CD4-positive, alpha-beta memory T cell (primary cell): Measurements from ENCODE around the gene SPEM2. TPM values are rescaled to one million over a fixed set of nuclear protein-coding genes. Genes with fewer than 3 reads are reported as not detected.

ENCODE experiments used
- CTCF ChIA-PET: fragments of 350-600 bp; sonication (Branson Sonifier 250); formaldehyde crosslinking; loops from one replicate; lab custom pipeline; 2021; ENCODE audit warnings: inconsistent platforms; ENCODE audit not compliant: partially characterized antibody; lab: Charles Lee
- POLR2A ChIA-PET: fragments of 350-600 bp; sonication (Branson Sonifier 250); formaldehyde crosslinking; loops from one replicate; lab custom pipeline; 2021; ENCODE audit not compliant: partially characterized antibody; lab: Charles Lee
- DNase-seq, 5 donors: peaks; one replicate each; pipeline versions ENCODE4 v3.0.0 to v3.0.0-alpha.2; 2020 to 2022; ENCODE audit warnings: mixed read lengths in 1 of 5
- H3K27ac ChIP-seq: one replicate; pipeline ENCODE4 v1.7.0; 2013; ENCODE audit warnings: low read depth, low read length
- H3K27me3 ChIP-seq: 2 replicates; pipeline ENCODE4 v1.7.0; 2013; ENCODE audit warnings: mild to moderate bottlenecking, low read length, moderate library complexity; ENCODE audit not compliant: insufficient read depth
- H3K36me3 ChIP-seq: 2 replicates; pipeline ENCODE4 v1.7.0; 2013; ENCODE audit warnings: mild to moderate bottlenecking, low read length, moderate library complexity; ENCODE audit not compliant: insufficient read depth
- H3K4me1 ChIP-seq: 2 replicates; pipeline ENCODE4 v1.7.0; 2013; ENCODE audit warnings: mild to moderate bottlenecking, low read length, moderate library complexity; ENCODE audit not compliant: insufficient read depth
- H3K4me3 ChIP-seq, 2 donors: one replicate each; pipeline ENCODE4 v1.7.0; 2013; ENCODE audit warnings: low read length in 2 of 2, mild to moderate bottlenecking in 1 of 2
- H3K9me3 ChIP-seq, 2 donors: one replicate each; pipeline ENCODE4 v1.7.0; 2013; ENCODE audit warnings: low read length in 2 of 2, control low read depth in 1 of 2; ENCODE audit not compliant: control insufficient read depth in 1 of 2
- H3K27ac Mint-ChIP-seq, 7 donors: one replicate each; pipeline ENCODE4 v1.8.0; 2020 to 2021; ENCODE audit warnings: mixed read lengths in 7 of 7, mild to moderate bottlenecking in 6 of 7, inconsistent platforms in 3 of 7, moderate library complexity in 3 of 7
- H3K27me3 Mint-ChIP-seq, 2 donors: one replicate each; pipeline ENCODE4 v1.8.0; 2020 to 2021; ENCODE audit warnings: mixed read lengths in 2 of 2
- H3K36me3 Mint-ChIP-seq, 2 donors: one replicate each; pipeline ENCODE4 v1.8.0; 2020 to 2021; ENCODE audit warnings: mixed read lengths in 2 of 2, inconsistent platforms in 1 of 2, mild to moderate bottlenecking in 1 of 2
- H3K4me1 Mint-ChIP-seq, 4 donors: one replicate each; pipeline ENCODE4 v1.8.0; 2020 to 2021; ENCODE audit warnings: mixed read lengths in 4 of 4, mild to moderate bottlenecking in 1 of 4
- H3K4me3 Mint-ChIP-seq, 8 donors: one replicate each; pipeline ENCODE4 v1.8.0; 2020 to 2021; ENCODE audit warnings: mixed read lengths in 8 of 8, mild to moderate bottlenecking in 7 of 8, moderate library complexity in 6 of 8, inconsistent platforms in 3 of 8
- H3K9me3 Mint-ChIP-seq, 8 donors: one replicate each; pipeline ENCODE4 v1.8.0; 2020 to 2021; ENCODE audit warnings: mixed read lengths in 8 of 8, mild to moderate bottlenecking in 5 of 8, inconsistent platforms in 3 of 8, moderate library complexity in 1 of 8
- intact Hi-C: fragments of 100-400 bp; cut with micrococcal nuclease; formaldehyde crosslinking; loops from one replicate; pipeline ENCODE4 v1.15.1; 2023
- polyA plus RNA-seq, 2 donors: library from polyadenylated mRNA; unstranded; fragments of 300-500 nt; fragmentation: Illumina TruSeq; gene quantifications; one replicate each; pipeline ENCODE4 v1.2.3, GENCODE V29; 2021
- total RNA-seq, 2 experiments: library from RNA; stranded (reverse); gene quantifications; one replicate each; pipeline ENCODE4 v1.2.3, GENCODE V29; 2021

Gene SPEM2
- total and polyA plus RNA-seq, 4 experiments from 2014 or later: not detected

GRCh38 chr17:7439462-7440112 lies 14.2 kb downstream of the SPEM2 start, which contains the start of gene FGF11:
Gene FGF11 (plus strand): TSS chr17:7439512. CDS start chr17:7439621, 109 bp downstream.
- Histone ChIP-seq H3K9me3 (no peaks in the 10 kb centered on the region), H3K27me3 (peaks cover 35% of the 10 kb centered on the region), H3K27ac (no peak within 1 kb of the TSS), H3K36me3 (no peaks in the 10 kb centered on the region), H3K4me3 (peak within 1 kb of the TSS in 1 of 2 donors; percentile 41), H3K4me1 (peaks cover 47% of the 10 kb centered on the region)
- peaks cover 5 to 9% of the 10 kb centered on the region in 2 donors for H3K36me3 Mint-ChIP-seq
- ChIA-PET CTCF (interaction anchor here (0.7 to 5.4 kb wide), 4 partner anchors 14 to 121 kb away, joined by 3 to 88 read pairs (median 8); partner anchors contain the start of genes KCTD11 and TMEM95), POLR2A (interaction anchor here (0.8 to 9.3 kb wide), 7 partner anchors 16 to 150 kb away, joined by 3 to 176 read pairs (median 4); partner anchors contain the start of genes ACAP1, MPDU1, POLR2A and SLC35G6)
- peak in 1 of 5 donors; percentile 33 for DNase-seq
- H3K27ac Mint-ChIP-seq: peak within 1 kb of the TSS in 6 of 7 donors; percentile 36 to 98 (median 69)
- H3K27me3 Mint-ChIP-seq: peaks cover 27 to 39% of the 10 kb centered on the region in 2 donors
- intact Hi-C loops: no loop called here
- peak within 1 kb of the TSS; percentile 57 to 91 (median 74) for H3K4me3 Mint-ChIP-seq
- no peaks in the 10 kb centered on the region for H3K9me3 Mint-ChIP-seq
- peaks cover 25 to 56% (median 38%) of the 10 kb centered on the region in 4 donors for H3K4me1 Mint-ChIP-seq

- H3K36me3 ChIP-seq: no peaks in the 10 kb centered on the region
- H3K9me3 Mint-ChIP-seq: no peaks in the 10 kb centered on the region
- H3K27me3 ChIP-seq: peaks cover 38% of the 10 kb centered on the region
- H3K27me3 Mint-ChIP-seq: peaks cover 27 to 43% of the 10 kb centered on the region in 2 donors
- peak overlapping the region; percentile 48 to 91 (median 72) for H3K4me3 Mint-ChIP-seq
- H3K4me3 ChIP-seq: peak overlapping the region in 1 of 2 donors; percentile 41
- CTCF ChIA-PET: interaction anchor here (0.7 to 5.4 kb wide), 6 partner anchors 14 to 121 kb away, joined by 3 to 88 read pairs (median 6); partner anchors contain the start of genes KCTD11, SENP3 and TMEM95
- H3K27ac Mint-ChIP-seq: peak overlapping the region in 4 of 7 donors; percentile 13 to 81 (median 58)
- H3K4me1 Mint-ChIP-seq: peaks cover 23 to 56% (median 36%) of the 10 kb centered on the region in 4 donors
- peaks cover 5 to 7% of the 10 kb centered on the region in 2 donors for H3K36me3 Mint-ChIP-seq
- POLR2A ChIA-PET: interaction anchor here (0.8 to 9.3 kb wide), 8 partner anchors 16 to 149 kb away, joined by 3 to 176 read pairs (median 6); partner anchors contain the start of genes ACAP1, MPDU1, POLR2A and SENP3
- H3K9me3 ChIP-seq: no peaks in the 10 kb centered on the region
- no peak overlapping the region for H3K27ac ChIP-seq
- intact Hi-C loops: no loop called here
- DNase-seq: peak in 4 of 5 donors; percentile 19 to 54 (median 24)
- peaks cover 51% of the 10 kb centered on the region for H3K4me1 ChIP-seq
Observed at GRCh38 chr17:7440113-7440833, 14.9 kb downstream of the SPEM2 start.

- intact Hi-C loops: no loop called here
- H3K9me3 ChIP-seq: no peaks in the 10 kb centered on the region
- H3K36me3 ChIP-seq: no peaks in the 10 kb centered on the region
- peak in 1 of 5 donors; percentile 43 for DNase-seq
- H3K36me3 Mint-ChIP-seq: peaks cover 4 to 5% of the 10 kb centered on the region in 2 donors
- peak overlapping the region in 1 of 8 donors; percentile 75 for H3K4me3 Mint-ChIP-seq
- ChIA-PET CTCF (interaction anchor here (0.8 to 2.9 kb wide), 6 partner anchors 13 to 120 kb away, joined by 3 to 11 read pairs (median 4); partner anchors contain the start of genes NEURL4 and SENP3), POLR2A (interaction anchor here (0.8 to 9.3 kb wide), 6 partner anchors 15 to 120 kb away, joined by 3 to 176 read pairs (median 48); partner anchors contain the start of genes ACAP1, POLR2A, SENP3 and SLC35G6)
- no peak overlapping the region for H3K27ac Mint-ChIP-seq
- peaks cover 55% of the 10 kb centered on the region for H3K4me1 ChIP-seq
- no peak overlapping the region for H3K27ac ChIP-seq
- no peak overlapping the region for H3K4me3 ChIP-seq
- H3K27me3 ChIP-seq: peaks cover 44% of the 10 kb centered on the region
- no peaks in the 10 kb centered on the region for H3K9me3 Mint-ChIP-seq
- peaks cover 25 to 56% (median 40%) of the 10 kb centered on the region in 4 donors for H3K4me1 Mint-ChIP-seq
- H3K27me3 Mint-ChIP-seq: peaks cover 33 to 49% of the 10 kb centered on the region in 2 donors
Observed at GRCh38 chr17:7440834-7441195, 15.4 kb downstream of the SPEM2 start.

- H3K36me3 ChIP-seq: no peaks in the 10 kb centered on the region
- peaks cover 35 to 51% of the 10 kb centered on the region in 2 donors for H3K27me3 Mint-ChIP-seq
- no peak overlapping the region for H3K4me3 ChIP-seq
- peak overlapping the region in 1 of 7 donors; percentile 30 for H3K27ac Mint-ChIP-seq
- peaks cover 26 to 56% (median 40%) of the 10 kb centered on the region in 4 donors for H3K4me1 Mint-ChIP-seq
- no peaks in the 10 kb centered on the region for H3K9me3 ChIP-seq
- intact Hi-C loops: no loop called here
- peaks cover 55% of the 10 kb centered on the region for H3K4me1 ChIP-seq
- peaks cover 48% of the 10 kb centered on the region for H3K27me3 ChIP-seq
- peak overlapping the region in 1 of 8 donors; percentile 52 for H3K4me3 Mint-ChIP-seq
- peak in 1 of 5 donors; percentile 7 for DNase-seq
- no peaks in the 10 kb centered on the region for H3K9me3 Mint-ChIP-seq
- ChIA-PET POLR2A (interaction anchor here (0.7 to 9.3 kb wide), 6 partner anchors 15 to 120 kb away, joined by 3 to 176 read pairs (median 48); partner anchors contain the start of genes ACAP1, POLR2A, SENP3 and SLC35G6), CTCF (interaction anchor here (0.8 to 2.9 kb wide), 6 partner anchors 13 to 120 kb away, joined by 3 to 11 read pairs (median 4); partner anchors contain the start of genes NEURL4 and SENP3)
- H3K36me3 Mint-ChIP-seq: peaks cover 2 to 5% of the 10 kb centered on the region in 2 donors
- H3K27ac ChIP-seq: no peak overlapping the region
Observed at GRCh38 chr17:7441266-7441665, 15.8 kb downstream of the SPEM2 start.

GRCh38 chr17:7442142-7442541 lies 16.7 kb downstream of the SPEM2 start:
- H3K4me3 ChIP-seq: no peak overlapping the region
- H3K36me3 Mint-ChIP-seq: peaks cover 0 to 7% of the 10 kb centered on the region in 2 donors
- H3K9me3 Mint-ChIP-seq: no peaks in the 10 kb centered on the region
- H3K27me3 Mint-ChIP-seq: peaks cover 36 to 54% of the 10 kb centered on the region in 2 donors
- H3K9me3 ChIP-seq: no peaks in the 10 kb centered on the region
- intact Hi-C loops: no loop called here
- no peak for DNase-seq
- ChIA-PET POLR2A (interaction anchor here (0.7 to 9.3 kb wide), 5 partner anchors 14 to 106 kb away, joined by 3 to 138 read pairs (median 6); partner anchors contain the start of genes ACAP1, SLC35G6 and ZBTB4), CTCF (interaction anchor here (1.4 to 2.9 kb wide), 3 partner anchors 12 to 119 kb away, joined by 4 to 11 read pairs (median 8); partner anchors contain the start of genes NEURL4 and SENP3)
- peaks cover 56% of the 10 kb centered on the region for H3K27me3 ChIP-seq
- H3K27ac ChIP-seq: no peak overlapping the region
- H3K4me1 Mint-ChIP-seq: peaks cover 24 to 51% (median 40%) of the 10 kb centered on the region in 4 donors
- H3K4me3 Mint-ChIP-seq: peak overlapping the region in 2 of 8 donors; percentile 17 to 30
- peak overlapping the region in 1 of 7 donors; percentile 30 for H3K27ac Mint-ChIP-seq
- no peaks in the 10 kb centered on the region for H3K36me3 ChIP-seq
- peaks cover 55% of the 10 kb centered on the region for H3K4me1 ChIP-seq
